ENCODE data around the gene LAMA3.

DNA sequence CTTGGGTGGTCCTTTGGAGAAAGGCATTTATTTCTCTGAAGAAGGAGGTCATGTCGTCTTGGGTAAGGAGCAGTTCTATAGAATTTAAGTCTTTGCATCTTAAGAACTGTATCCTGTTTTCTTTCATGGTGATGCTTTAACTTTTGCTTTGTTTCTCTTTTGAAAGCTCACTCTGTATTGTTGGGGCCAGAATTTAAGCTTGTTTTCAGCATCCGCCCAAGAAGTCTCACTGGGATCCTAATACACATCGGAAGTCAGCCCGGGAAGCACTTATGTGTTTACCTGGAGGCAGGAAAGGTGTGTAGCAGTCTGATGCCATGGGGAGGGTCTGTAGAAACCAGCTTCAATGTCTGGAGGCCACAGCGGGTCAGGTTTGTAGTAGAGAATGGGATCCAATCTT, 260.6 kb downstream of the LAMA3 start:
- no peak for TF ChIP-seq TAF1 (IDR thresholded peaks at IDR 0.05; ENCODE audit: low read depth, low read length)
- TF ChIP-seq POLR2A (IDR thresholded peaks at IDR 0.05; ENCODE audit: low read depth, low read length) = no peak
- TF ChIP-seq POLR2AphosphoS5 (IDR thresholded peaks at IDR 0.05; ENCODE audit: low read depth, low read length) = no peak
- TF ChIP-seq SPI1 (IDR thresholded peaks at IDR 0.05; ENCODE audit: low read depth, low read length) = no peak

All from GM12891 (cell line).